MCF 10A (cell line): Measurements from ENCODE around the gene IFT172. TPM values are rescaled to one million over a fixed set of nuclear protein-coding genes. Genes with fewer than 3 reads are reported as not detected.

Source experiments
- BruUV-seq: library from RNA; stranded (reverse); fragments of 400-500 nt; replicated peaks from 2 replicates; lab custom pipeline; 2021; lab: Mats Ljungman, UMichigan
- CTCF ChIA-PET: fragments of 300-600 bp; sonication (Branson Sonifier 250); formaldehyde crosslinking; extraction: SDS; loops from one replicate; lab custom pipeline; 2021; ENCODE audit warnings: antibody characterized with exemption, inconsistent platforms; lab: Yijun Ruan, JAX
- POLR2A ChIA-PET: fragments of 300-600, 350-650 bp; sonication (Branson Sonifier 250); formaldehyde crosslinking; extraction: SDS; loops from one replicate; lab custom pipeline; 2020; ENCODE audit warnings: antibody characterized with exemption, inconsistent platforms; lab: Yijun Ruan, JAX
- DNase-seq: peaks from one replicate; pipeline ENCODE4 v3.0.0-alpha.2; 2018; ENCODE audit not compliant: unreplicated experiment
- H3K27ac Mint-ChIP-seq: one replicate; pipeline ENCODE4 v1.8.0; 2022; ENCODE audit warnings: mild to moderate bottlenecking, low read depth, mixed read lengths; ENCODE audit not compliant: unreplicated experiment
- H3K27me3 Mint-ChIP-seq: one replicate; pipeline ENCODE4 v1.8.0; 2022; ENCODE audit warnings: mixed read lengths; ENCODE audit not compliant: insufficient read depth, unreplicated experiment
- H3K36me3 Mint-ChIP-seq: one replicate; pipeline ENCODE4 v1.8.0; 2022; ENCODE audit warnings: mild to moderate bottlenecking, moderate library complexity, mixed read lengths; ENCODE audit not compliant: insufficient read depth, unreplicated experiment
- H3K4me1 Mint-ChIP-seq: one replicate; pipeline ENCODE4 v1.8.0; 2022; ENCODE audit warnings: mixed read lengths; ENCODE audit not compliant: insufficient read depth, unreplicated experiment
- H3K4me3 Mint-ChIP-seq: one replicate; pipeline ENCODE4 v1.8.0; 2022; ENCODE audit warnings: mild to moderate bottlenecking, moderate library complexity, mixed read lengths; ENCODE audit not compliant: unreplicated experiment
- H3K9me3 Mint-ChIP-seq: one replicate; pipeline ENCODE4 v1.8.0; 2022; ENCODE audit warnings: mixed read lengths; ENCODE audit not compliant: unreplicated experiment
- intact Hi-C: fragments of 100-400 bp; cut with micrococcal nuclease; formaldehyde crosslinking; loops from 2 replicates; pipeline ENCODE4 v1.14.1; 2022
- total RNA-seq: library from RNA; stranded (reverse); gene quantifications from 2 replicates; pipeline ENCODE4 v1.2.3, GENCODE V29; 2022
- TF ChIP-seq, protein P1 (sequence below): fragments of 200-600 bp; IDR thresholded peaks from one replicate; pipeline ENCODE4 v1.8.0; 2022; ENCODE audit warnings: antibody characterized with exemption, mild to moderate bottlenecking; ENCODE audit not compliant: unreplicated experiment

The IFT172 gene
- total RNA-seq, 1 experiment from 2014 or later: 22.3 TPM

DNA sequence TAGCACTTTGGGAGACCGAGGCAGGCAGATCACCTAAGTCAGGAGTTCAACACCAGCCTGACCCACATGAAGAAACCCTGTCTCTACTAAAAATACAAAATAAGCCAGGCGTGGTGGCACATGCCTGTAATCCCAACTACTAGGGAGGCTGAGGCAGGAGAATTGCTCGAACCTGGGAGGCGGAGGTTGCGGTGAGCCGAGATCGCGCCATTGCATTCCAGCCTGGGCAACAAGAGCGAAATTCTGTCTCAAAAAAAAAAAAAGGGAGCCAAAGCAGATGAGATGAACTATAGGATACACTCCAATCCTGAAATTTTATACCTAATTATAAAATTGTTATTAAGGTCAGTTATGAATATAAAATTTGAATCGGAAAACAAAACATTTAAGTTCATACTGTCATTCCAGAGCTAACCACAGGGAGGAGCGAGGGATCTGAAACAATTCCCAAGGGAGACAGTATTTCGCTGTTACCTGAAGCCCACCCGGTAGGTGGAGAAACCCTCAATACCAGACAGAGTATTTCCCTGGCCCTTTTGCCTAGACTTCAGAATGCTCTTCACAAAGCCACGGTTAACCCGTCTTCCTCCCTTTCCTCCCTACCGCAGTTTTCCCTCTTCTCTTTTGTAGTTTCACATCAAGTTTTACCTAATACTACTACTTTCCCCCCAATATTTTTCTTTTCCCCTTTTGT, 81.6 kb downstream of the IFT172 start:
- POLR2A ChIA-PET: interaction anchor here (0.5 to 6.2 kb wide), 11 partner anchors 9 to 275 kb away, joined by 3 to 205 read pairs (median 22); partner anchors contain the start of genes CCDC121, EIF2B4, GPN1 and NRBP1
- Mint-ChIP-seq H3K4me3 (peak overlapping the region; percentile 77), H3K27me3 (no peaks in the 10 kb centered on the region), H3K9me3 (no peaks in the 10 kb centered on the region), H3K36me3 (peaks cover 21% of the 10 kb centered on the region), H3K27ac (peak overlapping the region; percentile 1), H3K4me1 (peaks cover 15% of the 10 kb centered on the region)
- TF ChIP-seq, protein P1, sequence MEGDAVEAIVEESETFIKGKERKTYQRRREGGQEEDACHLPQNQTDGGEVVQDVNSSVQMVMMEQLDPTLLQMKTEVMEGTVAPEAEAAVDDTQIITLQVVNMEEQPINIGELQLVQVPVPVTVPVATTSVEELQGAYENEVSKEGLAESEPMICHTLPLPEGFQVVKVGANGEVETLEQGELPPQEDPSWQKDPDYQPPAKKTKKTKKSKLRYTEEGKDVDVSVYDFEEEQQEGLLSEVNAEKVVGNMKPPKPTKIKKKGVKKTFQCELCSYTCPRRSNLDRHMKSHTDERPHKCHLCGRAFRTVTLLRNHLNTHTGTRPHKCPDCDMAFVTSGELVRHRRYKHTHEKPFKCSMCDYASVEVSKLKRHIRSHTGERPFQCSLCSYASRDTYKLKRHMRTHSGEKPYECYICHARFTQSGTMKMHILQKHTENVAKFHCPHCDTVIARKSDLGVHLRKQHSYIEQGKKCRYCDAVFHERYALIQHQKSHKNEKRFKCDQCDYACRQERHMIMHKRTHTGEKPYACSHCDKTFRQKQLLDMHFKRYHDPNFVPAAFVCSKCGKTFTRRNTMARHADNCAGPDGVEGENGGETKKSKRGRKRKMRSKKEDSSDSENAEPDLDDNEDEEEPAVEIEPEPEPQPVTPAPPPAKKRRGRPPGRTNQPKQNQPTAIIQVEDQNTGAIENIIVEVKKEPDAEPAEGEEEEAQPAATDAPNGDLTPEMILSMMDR: peak; percentile 66
- intact Hi-C loops: loop anchor here (1.0 to 10.0 kb wide), 3 partner anchors 81 to 274 kb away; partner anchors contain the start of genes CCDC121, GPN1 and IFT172
- CTCF ChIA-PET: interaction anchor here (0.6 to 3.8 kb wide), 13 partner anchors 16 to 1356 kb away, joined by 3 to 29 read pairs (median 4); partner anchors contain the start of gene NRBP1
- peak; percentile 65 for DNase-seq
- no TSS peak for BruUV-seq

GRCh38 chr2:27400348-27401135, 89.0 kb downstream of the IFT172 start:
- no TSS peak for BruUV-seq
- POLR2A ChIA-PET: interaction anchor here (0.6 to 2.6 kb wide), 5 partner anchors 9 to 91 kb away, joined by 3 to 14 read pairs (median 5); partner anchors contain the start of genes NRBP1, PPM1G and ZNF513
- H3K36me3 Mint-ChIP-seq: peaks cover 10% of the 10 kb centered on the region
- intact Hi-C loops: loop anchor here (10.0 kb wide), 1 partner anchor 224 kb away; the partner anchor contains the start of genes CCDC121 and GPN1
- no peak for DNase-seq
- no peak overlapping the region for H3K4me3 Mint-ChIP-seq
- TF ChIP-seq, protein P1: no peak
- no peaks in the 10 kb centered on the region for H3K27me3 Mint-ChIP-seq
- no peak overlapping the region for H3K27ac Mint-ChIP-seq
- peaks cover 9% of the 10 kb centered on the region for H3K4me1 Mint-ChIP-seq
- CTCF ChIA-PET: no interaction called here
- no peaks in the 10 kb centered on the region for H3K9me3 Mint-ChIP-seq

- no peak for DNase-seq
- intact Hi-C loops: no loop called here
- Mint-ChIP-seq H3K27me3 (no peaks in the 10 kb centered on the region), H3K27ac (no peak overlapping the region), H3K36me3 (peaks cover 8% of the 10 kb centered on the region), H3K9me3 (no peaks in the 10 kb centered on the region), H3K4me3 (no peak overlapping the region), H3K4me1 (peaks cover 9% of the 10 kb centered on the region)
- POLR2A ChIA-PET: interaction anchor here (2.1 kb wide), 1 partner anchor 10 kb away, joined by 6 read pairs; no protein-coding TSS in a partner anchor
- CTCF ChIA-PET: no interaction called here
- TF ChIP-seq, protein P1: no peak
- BruUV-seq: no TSS peak
These were observed 90.6 kb downstream of the IFT172 start for GRCh38 chr2:27398962-27399361.

Other genes with a start within 250 kb of the IFT172 start
- gene SLC30A3, start 226.7 kb downstream of the IFT172 start, total RNA-seq: not detected in 2 replicates
- gene DNAJC5G, start 214.3 kb downstream of the IFT172 start, total RNA-seq: not detected in 2 replicates
- not detected in 2 replicates for gene TRIM54, start 207.3 kb downstream of the IFT172 start, total RNA-seq
- gene UCN, start 181.3 kb downstream of the IFT172 start, total RNA-seq: 7.9 and 9.5 TPM in 2 replicates
- gene MPV17, start 166.6 kb downstream of the IFT172 start, total RNA-seq: 104 and 114 TPM in 2 replicates
- 47.5 and 47.8 TPM in 2 replicates for gene GTF3C2, start 133.0 kb downstream of the IFT172 start, total RNA-seq
- gene EIF2B4, start 119.4 kb downstream of the IFT172 start, total RNA-seq: 42.7 and 50.1 TPM in 2 replicates
- 101 and 125 TPM in 2 replicates for gene SNX17, start 119.1 kb downstream of the IFT172 start, total RNA-seq
- gene ZNF513, start 109.0 kb downstream of the IFT172 start, total RNA-seq: 14.8 and 16.2 TPM in 2 replicates
- gene PPM1G, start 80.2 kb downstream of the IFT172 start, total RNA-seq: 85.7 and 123 TPM in 2 replicates
- 79.5 and 97.3 TPM in 2 replicates for gene NRBP1, start 61.1 kb downstream of the IFT172 start, total RNA-seq
- gene KRTCAP3, start 47.4 kb downstream of the IFT172 start, total RNA-seq: 4.1 and 6.9 TPM in 2 replicates
- 0.79 and 1.1 TPM in 2 replicates for gene FNDC4, start 5.5 kb upstream of the IFT172 start, total RNA-seq
- gene GCKR, start 7.1 kb upstream of the IFT172 start, total RNA-seq: not detected in 2 replicates
- gene ZNF512, start 93.3 kb upstream of the IFT172 start, total RNA-seq: 19.9 and 25.5 TPM in 2 replicates
- 0.61 and 2.3 TPM in 2 replicates for gene CCDC121, start 139.3 kb upstream of the IFT172 start, total RNA-seq
- gene GPN1, start 139.3 kb upstream of the IFT172 start, total RNA-seq: 28.6 and 30.5 TPM in 2 replicates
- gene SUPT7L, start 173.9 kb upstream of the IFT172 start, total RNA-seq: 36.4 and 40.8 TPM in 2 replicates
- gene SLC4A1AP, start 174.1 kb upstream of the IFT172 start, total RNA-seq: 24.3 and 27.2 TPM in 2 replicates